GM12878 (cell line): ENCODE data around the gene GUCY1B1. TPM values are rescaled to one million over a fixed set of nuclear protein-coding genes. Genes with fewer than 3 reads are reported as not detected.

ENCODE experiments used
- ATF7 ChIP-seq: fragments of 450-650 bp; IDR thresholded peaks from 2 replicates; pipeline ENCODE4 v1.6.1; 2016; ENCODE audit warnings: low read depth, mild to moderate bottlenecking
- BACH1 ChIP-seq: fragments of 450-650 bp; IDR thresholded peaks from 2 replicates; pipeline ENCODE4 v1.6.1; 2017; ENCODE audit warnings: mild to moderate bottlenecking, borderline replicate concordance
- EP300 ChIP-seq, 2 experiments: fragments of 150-350 bp in 1 of 2; IDR thresholded peaks; 2 replicates each; pipeline ENCODE4 v1.6.1; 2011 to 2012; ENCODE audit warnings: low read depth in 2 of 2, low read length in 2 of 2, borderline replicate concordance in 1 of 2, improper control_type of control experiment in 1 of 2, inconsistent platforms in 1 of 2; ENCODE audit not compliant: control insufficient read depth in 1 of 2
- ESRRA ChIP-seq: IDR thresholded peaks from 2 replicates; pipeline ENCODE4 v1.6.1; 2012; ENCODE audit warnings: mild to moderate bottlenecking, low read length, improper control_type of control experiment
- FOS ChIP-seq: IDR thresholded peaks from 3 replicates; pipeline ENCODE4 v1.6.1; 2011; ENCODE audit warnings: borderline replicate concordance; ENCODE audit not compliant: insufficient read length; ENCODE audit errors: extremely low read depth
- HCFC1 ChIP-seq: fragments of 150-350 bp; IDR thresholded peaks from 2 replicates; pipeline ENCODE4 v1.6.1; 2014; ENCODE audit warnings: low read length
- HDAC6 ChIP-seq: fragments of 200-600 bp; sonication (generic); IDR thresholded peaks from one replicate; pipeline ENCODE4 v1.8.0; 2017; ENCODE audit warnings: antibody characterized with exemption; ENCODE audit not compliant: unreplicated experiment
- HDGF ChIP-seq: fragments of 450-650 bp; IDR thresholded peaks from 2 replicates; pipeline ENCODE4 v1.6.1; 2016; ENCODE audit warnings: antibody characterized with exemption
- NR2C1 ChIP-seq: fragments of 450-650 bp; IDR thresholded peaks from 2 replicates; pipeline ENCODE4 v1.6.1; 2017; ENCODE audit warnings: antibody characterized with exemption, mild to moderate bottlenecking, moderate library complexity
- SPI1 ChIP-seq: IDR thresholded peaks from 2 replicates; pipeline ENCODE4 v1.6.1; 2011; ENCODE audit warnings: low read depth, mild to moderate bottlenecking, low read length, moderate library complexity, borderline replicate concordance; ENCODE audit not compliant: insufficient read depth
- TCF12 ChIP-seq: IDR thresholded peaks from 2 replicates; pipeline ENCODE4 v1.6.1; 2011; ENCODE audit warnings: low read depth, mild to moderate bottlenecking, low read length
- ZNF274 ChIP-seq: IDR thresholded peaks from one replicate; pipeline ENCODE4 v1.8.0; 2011; ENCODE audit not compliant: insufficient read length, insufficient read depth
- polyA plus RNA-seq, 11 experiments: library from polyadenylated mRNA; depleted of rRNA in 4 of 11; unstranded in 6 of 11; stranded (reverse) in 5 of 11; fragments of >200 nt; fragmentation: Nextera tagmentation in 4 of 11; fragmentation: Illumina TruSeq in 1 of 11; extraction: Ambion mirVana in 4 of 11; extraction: Trizol in 1 of 11; gene quantifications; 1 replicate in 1 of 11; 2 replicates in 10 of 11; pipeline versions ENCODE4 v1.2.1 to v1.2.3, GENCODE V29; 2011 to 2016; ENCODE audit warnings: inconsistent platforms in 2 of 11, missing spikeins in 2 of 11, low read depth in 1 of 11
- total RNA-seq, 4 experiments: library from RNA; depleted of rRNA in 3 of 4; stranded (reverse); fragments of >200 nt in 3 of 4; fragmentation: Illumina TruSeq in 1 of 4; extraction: Trizol in 1 of 4; gene quantifications; 2 replicates each; pipeline versions ENCODE4 v1.2.1 to v1.2.3, GENCODE V29; 2013 to 2021
- TF ChIP-seq, protein P1 (sequence below), 3 experiments: IDR thresholded peaks in 2 of 3; conservative IDR thresholded peaks in 1 of 3; 2 replicates each; pipeline ENCODE4 v1.5.1; 2011; ENCODE audit warnings: low read depth in 3 of 3, low read length in 3 of 3, mild to moderate bottlenecking in 3 of 3, control low read depth in 2 of 3, moderate library complexity in 2 of 3, inconsistent platforms in 1 of 3, mixed read lengths in 1 of 3; ENCODE audit not compliant: control insufficient read depth in 2 of 3, insufficient read depth in 1 of 3; ENCODE audit errors: extremely low read depth in 1 of 3
- TF ChIP-seq, protein P2 (sequence below): fragments of 150-350 bp; IDR thresholded peaks from 2 replicates; pipeline ENCODE4 v1.6.1; 2014; ENCODE audit warnings: mild to moderate bottlenecking, low read depth, low read length
- TF ChIP-seq, protein P3 (sequence below): IDR thresholded peaks from 2 replicates; pipeline ENCODE4 v1.6.1; 2011; ENCODE audit warnings: mild to moderate bottlenecking, low read depth, low read length, moderate library complexity; ENCODE audit not compliant: insufficient replicate concordance
- TF ChIP-seq, protein P4 (sequence below): fragments of 450-650 bp; conservative IDR thresholded peaks from 2 replicates; pipeline ENCODE4 v1.6.1; 2017; ENCODE audit warnings: mild to moderate bottlenecking, moderate library complexity

GUCY1B1 gene
- total and polyA plus RNA-seq, 10 of the 15 experiments (the other 5 are each of a cell fraction or from before 2014, with no cell fraction given), result 0.60 to 38.5 (median 1.4) TPM

DNA sequence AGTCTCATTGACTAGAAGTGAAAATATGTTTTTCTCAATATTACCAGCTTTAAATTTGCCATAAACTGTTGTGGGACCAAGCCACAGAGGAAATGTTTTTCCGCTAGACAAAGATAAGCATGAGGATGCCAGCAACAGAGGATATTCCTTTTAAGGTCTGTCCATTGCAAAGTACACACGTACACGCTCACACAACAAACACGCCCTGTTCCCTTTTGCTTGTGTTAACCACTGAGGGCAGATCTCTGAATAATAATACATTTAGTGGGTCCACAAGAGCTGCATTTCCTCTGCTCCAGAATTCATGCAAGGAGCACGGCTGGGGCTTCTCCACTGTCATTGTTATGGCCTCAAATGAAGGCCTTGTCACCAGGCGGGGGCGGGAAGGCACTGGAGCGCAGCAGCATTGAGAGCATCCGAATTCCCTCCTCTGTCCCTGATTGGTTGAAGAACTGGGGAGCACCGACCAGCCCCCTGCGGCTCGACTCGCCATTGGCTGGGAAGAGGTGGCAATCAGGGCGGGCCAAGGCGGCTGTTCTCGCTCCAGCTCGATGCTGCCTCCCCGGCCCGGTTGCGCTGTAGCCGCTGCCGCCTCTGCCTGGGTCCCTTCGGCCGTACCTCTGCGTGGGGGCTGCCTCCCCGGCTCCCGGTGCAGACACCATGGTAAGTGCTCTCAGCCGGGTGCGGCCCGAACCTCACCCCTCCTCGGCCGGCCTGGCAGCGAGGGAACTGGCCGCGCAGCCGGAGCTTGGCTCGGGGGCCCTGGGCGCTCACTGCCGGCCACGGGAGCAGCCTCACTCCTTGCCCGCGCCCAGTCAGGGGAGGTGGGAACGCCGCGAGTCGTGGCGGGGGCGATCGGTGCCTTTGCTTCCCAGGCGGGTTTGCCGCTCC lies at the start of gene GUCY1B1 (continued):
- TF ChIP-seq, protein P1, sequence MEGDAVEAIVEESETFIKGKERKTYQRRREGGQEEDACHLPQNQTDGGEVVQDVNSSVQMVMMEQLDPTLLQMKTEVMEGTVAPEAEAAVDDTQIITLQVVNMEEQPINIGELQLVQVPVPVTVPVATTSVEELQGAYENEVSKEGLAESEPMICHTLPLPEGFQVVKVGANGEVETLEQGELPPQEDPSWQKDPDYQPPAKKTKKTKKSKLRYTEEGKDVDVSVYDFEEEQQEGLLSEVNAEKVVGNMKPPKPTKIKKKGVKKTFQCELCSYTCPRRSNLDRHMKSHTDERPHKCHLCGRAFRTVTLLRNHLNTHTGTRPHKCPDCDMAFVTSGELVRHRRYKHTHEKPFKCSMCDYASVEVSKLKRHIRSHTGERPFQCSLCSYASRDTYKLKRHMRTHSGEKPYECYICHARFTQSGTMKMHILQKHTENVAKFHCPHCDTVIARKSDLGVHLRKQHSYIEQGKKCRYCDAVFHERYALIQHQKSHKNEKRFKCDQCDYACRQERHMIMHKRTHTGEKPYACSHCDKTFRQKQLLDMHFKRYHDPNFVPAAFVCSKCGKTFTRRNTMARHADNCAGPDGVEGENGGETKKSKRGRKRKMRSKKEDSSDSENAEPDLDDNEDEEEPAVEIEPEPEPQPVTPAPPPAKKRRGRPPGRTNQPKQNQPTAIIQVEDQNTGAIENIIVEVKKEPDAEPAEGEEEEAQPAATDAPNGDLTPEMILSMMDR (IDR thresholded peaks at IDR 0.05 in 2 of 3, conservative IDR thresholded peaks at IDR 0.05 in 1 of 3; ENCODE audit: control insufficient read depth in 2 of 3, extremely low read depth in 1 of 3, insufficient read depth in 1 of 3, low read depth in 3 of 3, low read length in 3 of 3), result peak; percentile 13 to 40 (median 24); a peak in 4 of 6 replicates
- TF ChIP-seq HDGF (peak; percentile 36; the same call in 1 of the 2 replicates), HCFC1 (no peak), BACH1 (no peak; the same call in 1 of the 2 replicates), TCF12 (no peak), NR2C1 (no peak), ATF7 (0 out of 2 replicates have a peak, but pooled peaks have one; percentile 33), SPI1 (no peak), ZNF274 (no peak), EP300 (IDR thresholded peaks at IDR 0.05; ENCODE audit: borderline replicate concordance in 1 of 2, control insufficient read depth in 1 of 2, low read depth in 2 of 2, low read length in 2 of 2) (0 out of 4 replicates have a peak, but pooled peaks of 1 of the 2 experiments have one; percentile 13), HDAC6 (no peak), ESRRA (no peak), FOS (peak; percentile 23)
- TF ChIP-seq, protein P2, sequence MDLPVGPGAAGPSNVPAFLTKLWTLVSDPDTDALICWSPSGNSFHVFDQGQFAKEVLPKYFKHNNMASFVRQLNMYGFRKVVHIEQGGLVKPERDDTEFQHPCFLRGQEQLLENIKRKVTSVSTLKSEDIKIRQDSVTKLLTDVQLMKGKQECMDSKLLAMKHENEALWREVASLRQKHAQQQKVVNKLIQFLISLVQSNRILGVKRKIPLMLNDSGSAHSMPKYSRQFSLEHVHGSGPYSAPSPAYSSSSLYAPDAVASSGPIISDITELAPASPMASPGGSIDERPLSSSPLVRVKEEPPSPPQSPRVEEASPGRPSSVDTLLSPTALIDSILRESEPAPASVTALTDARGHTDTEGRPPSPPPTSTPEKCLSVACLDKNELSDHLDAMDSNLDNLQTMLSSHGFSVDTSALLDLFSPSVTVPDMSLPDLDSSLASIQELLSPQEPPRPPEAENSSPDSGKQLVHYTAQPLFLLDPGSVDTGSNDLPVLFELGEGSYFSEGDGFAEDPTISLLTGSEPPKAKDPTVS, result no peak
- TF ChIP-seq, protein P3, sequence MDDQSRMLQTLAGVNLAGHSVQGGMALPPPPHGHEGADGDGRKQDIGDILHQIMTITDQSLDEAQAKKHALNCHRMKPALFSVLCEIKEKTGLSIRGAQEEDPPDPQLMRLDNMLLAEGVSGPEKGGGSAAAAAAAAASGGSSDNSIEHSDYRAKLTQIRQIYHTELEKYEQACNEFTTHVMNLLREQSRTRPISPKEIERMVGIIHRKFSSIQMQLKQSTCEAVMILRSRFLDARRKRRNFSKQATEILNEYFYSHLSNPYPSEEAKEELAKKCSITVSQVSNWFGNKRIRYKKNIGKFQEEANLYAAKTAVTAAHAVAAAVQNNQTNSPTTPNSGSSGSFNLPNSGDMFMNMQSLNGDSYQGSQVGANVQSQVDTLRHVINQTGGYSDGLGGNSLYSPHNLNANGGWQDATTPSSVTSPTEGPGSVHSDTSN, result peak; percentile 91
- TF ChIP-seq, protein P4, sequence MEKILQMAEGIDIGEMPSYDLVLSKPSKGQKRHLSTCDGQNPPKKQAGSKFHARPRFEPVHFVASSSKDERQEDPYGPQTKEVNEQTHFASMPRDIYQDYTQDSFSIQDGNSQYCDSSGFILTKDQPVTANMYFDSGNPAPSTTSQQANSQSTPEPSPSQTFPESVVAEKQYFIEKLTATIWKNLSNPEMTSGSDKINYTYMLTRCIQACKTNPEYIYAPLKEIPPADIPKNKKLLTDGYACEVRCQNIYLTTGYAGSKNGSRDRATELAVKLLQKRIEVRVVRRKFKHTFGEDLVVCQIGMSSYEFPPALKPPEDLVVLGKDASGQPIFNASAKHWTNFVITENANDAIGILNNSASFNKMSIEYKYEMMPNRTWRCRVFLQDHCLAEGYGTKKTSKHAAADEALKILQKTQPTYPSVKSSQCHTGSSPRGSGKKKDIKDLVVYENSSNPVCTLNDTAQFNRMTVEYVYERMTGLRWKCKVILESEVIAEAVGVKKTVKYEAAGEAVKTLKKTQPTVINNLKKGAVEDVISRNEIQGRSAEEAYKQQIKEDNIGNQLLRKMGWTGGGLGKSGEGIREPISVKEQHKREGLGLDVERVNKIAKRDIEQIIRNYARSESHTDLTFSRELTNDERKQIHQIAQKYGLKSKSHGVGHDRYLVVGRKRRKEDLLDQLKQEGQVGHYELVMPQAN, result peak; percentile 51; the same call in 1 of the 2 replicates
